Urinary bladder (tissue), 4 donors: ENCODE measurements around the gene TTLL6. TPM values are rescaled to one million over a fixed set of nuclear protein-coding genes. Genes with fewer than 3 reads are reported as not detected.

Source experiments
- DNase-seq: peaks from one replicate; pipeline ENCODE4 v3.0.0-alpha.2; 2015; ENCODE audit errors: extremely low spot score
- H3K27ac ChIP-seq: one replicate; pipeline ENCODE4 v1.5.1; 2013; ENCODE audit warnings: low read depth, mild to moderate bottlenecking, moderate library complexity
- H3K36me3 ChIP-seq: one replicate; pipeline ENCODE4 v1.6.1; 2013; ENCODE audit warnings: mild to moderate bottlenecking, moderate library complexity; ENCODE audit not compliant: insufficient read depth
- H3K4me1 ChIP-seq: one replicate; pipeline ENCODE4 v1.6.1; 2013; ENCODE audit warnings: mild to moderate bottlenecking, moderate library complexity; ENCODE audit not compliant: insufficient read depth
- H3K4me3 ChIP-seq: one replicate; pipeline ENCODE4 v1.5.1; 2013; ENCODE audit warnings: low read depth, low read length
- WGBS: extraction: QIAGEN DNeasy Blood & Tissue Kit; methylation state at CpG from one replicate; pipeline ENCODE4 v1.1.7; 2013; 5-methylcytosine and 5-hydroxymethylcytosine counted together
- polyA plus RNA-seq: library from polyadenylated mRNA; stranded (reverse); fragments of 200-250 nt; gene quantifications from one replicate; pipeline ENCODE4 v1.2.3, GENCODE V29; 2013
- total RNA-seq: library from RNA; depleted of rRNA; stranded (reverse); fragments of >200 nt; gene quantifications from one replicate; pipeline ENCODE4 v1.2.3, GENCODE V29; 2014
- donor health status: healthy with polysubstance abuse.
- donor health status: healthy.

Gene TTLL6
- total and polyA plus RNA-seq, 2 donors = 0.15 TPM; not detected in 1

DNA sequence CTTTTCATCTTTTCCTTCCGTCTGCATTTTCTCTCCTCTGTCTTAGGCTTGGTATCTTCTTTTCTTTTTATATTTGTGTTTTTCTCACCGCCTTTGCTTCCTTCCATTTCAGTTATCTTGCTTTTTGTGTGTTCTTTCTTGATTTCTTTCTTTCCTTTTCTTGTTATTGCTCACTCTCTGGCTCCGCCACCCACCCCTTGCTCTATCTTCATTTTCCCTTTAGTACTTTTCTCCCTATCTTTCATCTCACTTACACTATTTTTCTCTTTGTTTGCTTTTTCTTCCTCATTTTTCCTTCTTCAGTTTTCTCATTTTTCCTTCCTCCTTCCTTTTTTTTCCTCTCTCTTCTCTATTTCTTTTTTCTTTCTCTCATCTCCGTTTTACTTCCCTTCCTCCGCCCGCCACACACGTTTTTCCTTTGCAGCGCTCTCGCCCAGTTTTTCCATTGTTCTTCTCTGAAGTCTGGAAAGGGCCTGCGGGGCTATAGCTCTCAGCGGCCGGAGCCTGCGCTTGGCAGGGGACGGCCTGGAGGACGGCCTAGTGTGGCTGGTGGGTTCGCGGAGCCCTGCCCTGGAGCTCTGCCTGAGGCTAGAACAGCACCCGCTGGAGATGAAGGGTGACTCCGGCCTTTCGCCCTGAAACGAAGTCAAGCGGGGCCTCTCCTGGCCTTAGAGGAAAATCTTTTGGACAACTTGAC is 83.2 kb downstream of the TTLL6 start:
- no peaks in the 10 kb centered on the region for H3K36me3 ChIP-seq
- H3K4me3 ChIP-seq = no peak overlapping the region
- no peaks in the 10 kb centered on the region for H3K4me1 ChIP-seq
- no peak for DNase-seq
- H3K27ac ChIP-seq = no peak overlapping the region
- WGBS = 14% methylated on average over 22 of the region's 22 CpGs

DNA sequence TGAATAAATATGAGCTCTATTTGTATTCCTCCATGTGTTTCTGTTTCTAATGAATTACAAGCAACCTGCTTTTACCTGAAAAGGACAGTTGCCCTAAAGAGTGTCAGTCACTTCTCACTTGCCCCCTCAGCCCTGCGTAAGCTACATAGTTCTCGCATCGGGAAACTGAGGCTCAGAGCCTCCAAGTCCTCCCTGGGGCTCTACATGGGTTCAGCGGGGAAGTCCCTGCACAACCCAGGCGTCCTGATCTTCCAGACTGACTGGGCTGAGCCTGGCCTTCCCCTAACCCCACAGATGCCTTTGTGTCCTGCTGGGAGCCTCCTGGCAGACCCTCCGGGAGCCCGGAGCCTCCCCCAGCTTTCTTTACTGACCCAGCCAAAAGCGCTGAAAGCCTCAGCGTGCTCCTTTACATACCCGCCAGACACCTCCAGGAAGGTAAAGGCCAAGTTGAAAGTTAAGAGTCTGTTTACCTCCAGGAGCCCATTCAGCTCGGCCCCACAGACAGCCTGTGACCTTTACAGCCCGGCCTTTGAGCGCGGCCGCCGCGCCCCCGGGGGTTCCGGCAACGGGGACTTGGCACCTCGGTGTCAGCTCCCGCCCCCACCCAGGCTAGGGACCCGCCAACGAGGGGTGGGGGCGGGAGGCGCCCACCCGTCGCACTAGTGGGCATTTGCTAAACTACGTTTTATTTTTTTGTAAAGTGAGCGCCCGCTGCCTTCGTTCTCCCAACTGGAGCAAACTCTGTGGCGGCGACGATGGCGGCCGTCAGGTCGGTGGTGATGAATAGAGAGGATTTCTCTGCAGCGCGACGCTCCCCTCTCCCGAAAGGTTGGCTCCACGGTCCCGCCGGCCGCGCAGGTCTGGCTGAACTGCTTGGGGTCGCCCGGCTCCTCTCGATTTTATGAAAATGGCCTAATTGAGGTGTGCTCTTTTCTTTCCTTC is 84.1 kb downstream of the TTLL6 start:
- no peak overlapping the region for H3K27ac ChIP-seq

DNA sequence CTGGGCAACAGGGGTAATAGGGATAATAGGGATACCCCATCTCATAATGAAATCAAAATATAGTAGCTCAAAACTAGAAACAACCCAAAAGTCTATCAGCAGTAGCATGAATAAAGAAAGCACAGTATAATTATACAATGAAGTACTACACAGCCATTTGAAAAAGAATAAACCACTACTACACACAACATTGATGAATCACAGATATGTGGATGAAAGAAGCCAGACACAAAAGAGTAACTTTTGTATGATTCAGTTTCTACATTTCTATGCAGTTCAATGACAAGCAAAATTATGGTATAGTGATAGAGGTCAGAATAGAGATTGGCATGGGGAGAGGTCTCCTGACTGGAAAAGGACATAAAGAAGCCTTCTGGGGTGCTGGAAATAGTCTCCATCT is 85.7 kb downstream of the TTLL6 start:
- Histone ChIP-seq H3K27ac (no peak overlapping the region), H3K36me3 (no peaks in the 10 kb centered on the region), H3K4me1 (no peaks in the 10 kb centered on the region), H3K4me3 (no peak overlapping the region)
- no peak for DNase-seq

More for the DNA sequence above, 84.1 kb downstream of the TTLL6 start:
- whole genome bisulfite sequencing = 7% methylated on average over 50 of the region's 50 CpGs
- Histone ChIP-seq H3K4me1 (no peaks in the 10 kb centered on the region), H3K4me3 (no peak overlapping the region), H3K36me3 (no peaks in the 10 kb centered on the region)
- DNase-seq = no peak

DNA sequence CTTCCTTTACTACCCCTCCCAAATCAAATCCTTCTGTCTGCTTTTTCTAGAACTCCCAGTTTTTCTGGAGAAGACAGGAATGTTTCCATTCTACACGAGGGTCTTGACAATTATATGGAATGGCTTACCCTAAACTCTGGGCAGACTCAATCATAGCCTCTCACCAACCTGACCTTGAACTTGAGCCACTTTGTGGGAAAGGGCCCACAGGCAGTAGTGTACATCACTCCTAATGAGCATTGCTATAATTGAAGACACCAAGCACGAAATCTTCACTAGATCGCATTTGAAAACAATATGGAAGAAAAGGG is 86.8 kb downstream of the TTLL6 start:
- WGBS = 48% methylated on average over 3 of the region's 3 CpGs
- Histone ChIP-seq H3K36me3 (no peaks in the 10 kb centered on the region), H3K4me3 (no peak overlapping the region), H3K4me1 (no peaks in the 10 kb centered on the region), H3K27ac (no peak overlapping the region)
- no peak for DNase-seq

DNA sequence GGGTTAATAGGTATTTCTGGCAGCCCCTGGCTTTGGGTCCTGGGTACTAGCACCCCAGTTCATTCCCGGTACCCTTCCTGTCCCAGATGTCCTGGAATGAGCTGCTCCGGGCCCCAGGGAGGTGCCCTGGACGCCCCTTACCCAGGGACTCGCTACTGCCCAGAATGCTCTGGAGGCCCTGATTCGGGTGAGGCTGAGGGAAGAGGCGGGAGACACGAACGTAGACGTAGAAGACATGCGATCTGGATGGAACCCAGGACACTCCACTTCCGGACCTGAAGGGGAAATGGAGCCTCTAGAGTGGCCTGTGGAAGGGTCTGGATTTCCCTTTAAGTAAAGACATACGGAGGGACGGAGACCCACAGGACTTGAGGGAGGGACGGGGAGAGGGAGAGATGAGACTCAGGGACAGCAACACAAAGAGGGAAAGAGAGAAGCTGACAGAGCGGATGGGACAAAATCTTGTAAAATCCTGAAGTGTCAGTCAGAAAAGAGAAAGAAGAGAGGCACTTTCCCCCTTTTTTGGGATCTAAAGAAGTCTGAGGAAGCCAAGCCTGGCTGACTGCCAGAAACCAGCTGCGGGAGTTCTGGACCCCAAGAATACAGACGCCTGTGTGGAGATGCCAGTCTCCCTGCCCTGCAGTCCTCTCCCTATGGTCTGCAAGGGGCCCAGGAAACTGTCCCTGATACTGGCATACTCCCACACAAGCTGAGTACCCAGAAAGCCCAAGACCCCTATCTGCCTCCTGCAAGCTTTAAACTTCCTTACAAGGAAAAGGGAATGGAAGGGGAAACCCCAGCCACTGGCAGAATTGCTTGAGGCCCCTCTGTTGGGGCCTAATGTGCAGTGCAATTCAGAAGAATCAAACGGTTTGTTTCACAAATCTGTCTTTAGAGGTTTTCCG is 87.4 kb downstream of the TTLL6 start:
- no peaks in the 10 kb centered on the region for H3K4me1 ChIP-seq
- WGBS = 8% methylated on average over 19 of the region's 19 CpGs
- no peaks in the 10 kb centered on the region for H3K36me3 ChIP-seq
- no peak overlapping the region for H3K27ac ChIP-seq
- DNase-seq = no peak
- H3K4me3 ChIP-seq = peak overlapping the region; percentile 6

DNA sequence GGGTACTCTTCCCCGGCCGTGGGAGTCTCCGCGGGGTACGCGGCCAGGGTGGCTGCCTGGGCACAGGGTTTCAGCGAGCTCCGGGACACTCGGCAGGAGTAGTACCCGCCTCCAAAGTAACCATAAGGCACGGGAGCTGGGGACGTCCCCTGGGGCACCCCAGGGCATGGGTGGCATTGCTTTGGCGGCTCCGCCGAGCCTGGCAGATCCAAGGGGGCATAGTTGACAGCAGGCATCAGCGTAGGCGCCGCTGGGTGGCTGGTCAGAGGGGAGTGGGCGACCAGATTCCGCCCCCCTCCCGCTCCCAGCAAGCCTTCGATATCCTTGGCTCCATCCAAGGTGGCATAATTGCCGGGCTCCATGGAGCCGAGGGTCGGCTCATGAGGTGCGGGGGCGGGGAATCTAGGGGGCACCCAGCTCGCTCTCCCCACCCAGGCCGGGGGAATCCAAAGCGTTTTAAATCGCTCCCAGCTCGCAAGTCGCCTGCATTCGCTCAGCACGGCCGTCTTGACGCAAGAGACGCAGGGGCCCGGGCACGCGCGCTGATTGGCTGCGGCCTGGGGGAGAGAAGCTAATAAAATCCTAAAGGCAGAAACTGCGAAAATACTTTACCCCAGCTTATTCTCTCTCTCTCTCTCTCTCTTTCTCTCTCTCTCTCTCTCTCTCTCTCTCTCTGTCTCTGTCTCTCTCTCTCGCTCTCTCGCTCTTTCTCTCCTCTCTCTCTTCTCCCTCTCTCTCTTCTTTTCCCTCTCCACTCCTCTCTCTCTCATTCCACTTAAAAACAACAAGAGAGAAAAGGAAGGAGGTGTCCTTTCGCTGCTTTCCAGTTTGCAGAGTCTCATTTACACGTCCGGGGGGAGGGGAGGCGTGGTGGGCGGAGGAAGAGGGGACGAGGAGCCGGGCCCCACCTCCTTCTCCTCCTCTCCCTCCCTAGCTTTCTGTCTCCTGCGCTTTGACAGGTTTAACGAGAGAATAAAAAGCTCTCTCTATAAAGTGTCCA is 88.5 kb downstream of the TTLL6 start, which contains the start of gene HOXB13:
HOXB13 (minus strand) TSS at position 519 of the 1,000 bp plus-strand sequence; CDS start at position 362, 157 bp downstream.
- no peak for DNase-seq
- Histone ChIP-seq H3K4me3 (peak within 1 kb of the TSS; percentile 27), H3K36me3 (no peaks in the 10 kb centered on the region), H3K27ac (no peak within 1 kb of the TSS), H3K4me1 (no peaks in the 10 kb centered on the region)
- 3% methylated on average over 55 of the region's 55 CpGs for WGBS

DNA sequence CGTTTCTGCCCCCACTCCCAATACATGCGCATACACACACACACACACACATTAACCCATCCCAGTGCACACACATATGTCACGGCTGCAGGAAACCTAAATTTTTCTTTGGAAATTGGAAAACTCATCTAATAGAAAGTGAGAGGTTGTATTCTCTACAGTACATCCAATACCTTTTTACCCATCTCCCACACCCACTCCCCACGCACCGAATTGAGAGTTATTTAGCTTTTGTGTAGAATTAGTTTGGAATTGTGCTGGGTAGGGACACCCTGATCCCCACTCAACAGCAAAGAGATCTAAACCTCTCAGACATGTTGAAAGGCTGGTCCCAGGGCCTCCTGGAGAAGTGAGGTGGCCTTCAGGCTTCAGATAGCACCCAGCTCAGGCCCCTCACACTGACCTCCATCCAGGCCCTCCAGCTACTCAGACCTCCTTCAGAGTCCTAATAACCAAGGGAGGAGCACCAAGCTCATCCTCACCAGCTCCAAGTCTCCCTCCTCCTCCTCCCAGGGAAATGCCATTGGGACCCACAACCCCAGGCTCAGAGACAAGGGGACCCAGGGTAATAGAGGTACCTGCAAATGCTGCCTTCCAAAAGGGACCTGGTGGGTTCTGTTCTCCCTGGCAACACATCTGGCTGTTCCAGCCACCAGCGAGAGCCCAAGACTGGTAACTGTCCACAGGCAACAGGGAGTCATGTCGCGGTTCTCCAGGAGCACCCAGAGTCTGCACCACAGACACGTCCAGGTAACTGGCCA is 89.4 kb downstream of the TTLL6 start:
- Histone ChIP-seq H3K36me3 (no peaks in the 10 kb centered on the region), H3K27ac (no peak overlapping the region), H3K4me1 (no peaks in the 10 kb centered on the region), H3K4me3 (no peak overlapping the region)
- WGBS = 32% methylated on average over 9 of the region's 9 CpGs
- DNase-seq = no peak

DNA sequence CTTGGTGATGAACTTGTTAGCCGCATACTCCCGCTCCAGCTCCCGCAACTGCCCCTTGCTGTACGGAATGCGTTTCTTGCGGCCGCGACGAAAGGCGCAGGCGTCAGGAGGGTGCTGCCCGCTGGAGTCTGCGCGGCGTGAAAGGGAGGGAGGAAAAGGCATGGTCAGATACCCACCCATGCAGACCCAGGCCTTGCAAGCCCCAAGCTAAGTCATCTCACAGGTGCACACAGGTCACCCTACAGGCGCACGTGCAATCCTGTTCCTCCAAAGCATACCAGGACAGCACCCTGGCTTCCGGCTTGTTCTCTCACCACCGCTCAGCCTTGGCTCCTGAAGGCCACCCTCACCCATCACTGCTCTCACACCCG is 90.1 kb downstream of the TTLL6 start:
- DNase-seq = no peak
- Histone ChIP-seq H3K27ac (no peak overlapping the region), H3K36me3 (no peaks in the 10 kb centered on the region), H3K4me1 (no peaks in the 10 kb centered on the region), H3K4me3 (no peak overlapping the region)
- 16% methylated on average over 20 of the region's 20 CpGs for WGBS

DNA sequence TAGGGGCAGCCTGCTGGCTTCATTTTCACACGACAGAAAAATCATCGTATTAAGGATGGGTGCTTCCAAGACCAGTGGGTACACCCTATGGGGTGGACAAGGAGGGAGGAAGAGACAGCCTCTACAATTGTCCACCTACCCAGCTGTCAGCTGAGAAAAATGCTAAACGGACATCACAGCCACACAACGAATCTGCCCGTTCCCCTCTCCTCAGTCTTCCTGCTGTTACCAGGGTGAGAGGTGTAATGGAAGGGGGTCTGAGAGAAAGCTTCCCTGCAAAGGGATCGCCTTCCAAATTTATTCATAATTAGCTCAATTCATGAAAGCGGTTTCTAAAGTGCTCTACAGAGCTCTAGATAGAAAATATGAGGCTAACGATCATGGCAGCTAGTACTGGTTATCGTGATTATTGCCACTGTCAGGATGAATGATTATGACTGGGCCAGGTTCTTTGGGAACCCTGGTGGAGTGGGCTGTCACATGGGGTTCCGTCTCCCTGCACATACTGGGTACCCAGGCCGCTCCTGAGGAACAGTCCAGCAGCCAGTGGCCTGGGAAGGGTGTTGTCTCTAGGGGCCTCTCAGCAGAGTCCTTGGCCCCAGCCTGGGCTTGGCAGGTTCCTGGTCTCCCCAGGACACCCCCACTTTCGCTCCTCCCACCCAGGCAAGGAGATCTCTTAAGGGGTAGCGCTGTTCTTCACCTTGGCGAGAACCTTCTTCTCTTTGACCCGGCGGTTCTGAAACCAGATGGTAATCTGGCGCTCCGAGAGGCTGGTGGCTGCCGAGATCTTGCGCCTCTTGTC is 90.7 kb downstream of the TTLL6 start:
- no peak for DNase-seq
- Histone ChIP-seq H3K27ac (no peak overlapping the region), H3K4me3 (no peak overlapping the region), H3K36me3 (no peaks in the 10 kb centered on the region), H3K4me1 (no peaks in the 10 kb centered on the region)
- 27% methylated on average over 20 of the region's 20 CpGs for WGBS

DNA sequence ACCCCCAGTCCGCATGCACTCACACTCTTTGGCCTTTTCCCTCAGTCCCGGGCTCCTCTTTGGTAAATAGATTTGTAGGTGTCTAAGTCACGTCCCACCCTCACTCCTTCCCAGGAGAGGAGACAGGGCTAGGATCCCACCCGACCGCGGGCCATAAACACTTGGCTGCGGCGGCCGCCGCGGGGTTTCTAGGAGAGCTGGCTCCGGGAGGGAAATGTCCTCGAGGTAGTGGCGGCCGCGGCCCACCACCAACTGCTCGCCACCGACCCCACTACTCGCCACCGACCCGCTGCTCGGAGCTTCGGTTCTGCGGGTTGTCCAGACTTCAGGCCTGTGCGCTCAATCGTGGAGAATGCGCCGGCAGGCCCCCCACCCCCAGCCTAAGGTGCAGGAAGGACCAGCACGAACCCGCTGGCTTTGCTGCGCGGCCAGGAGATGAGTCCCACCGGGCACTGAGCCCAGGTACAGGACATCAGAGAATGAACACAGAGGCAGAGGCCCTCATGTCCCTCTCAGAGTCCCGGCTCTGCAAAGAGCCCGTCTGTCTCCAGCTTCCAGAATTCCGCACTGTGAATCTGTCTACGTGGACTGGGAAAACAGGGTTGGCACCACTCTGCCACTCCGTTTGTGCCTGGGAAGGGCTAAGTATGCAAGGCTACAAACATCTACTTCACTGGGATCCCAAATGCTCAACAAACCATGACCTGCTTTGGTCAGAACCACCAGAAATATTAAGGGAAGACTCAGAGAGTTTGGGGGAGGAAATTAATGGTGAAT is 91.6 kb downstream of the TTLL6 start:
- DNase-seq = no peak
- no peak overlapping the region for H3K27ac ChIP-seq
- H3K36me3 ChIP-seq = no peaks in the 10 kb centered on the region
- no peak overlapping the region for H3K4me3 ChIP-seq
- 18% methylated on average over 38 of the region's 38 CpGs for WGBS
- H3K4me1 ChIP-seq = no peaks in the 10 kb centered on the region

DNA sequence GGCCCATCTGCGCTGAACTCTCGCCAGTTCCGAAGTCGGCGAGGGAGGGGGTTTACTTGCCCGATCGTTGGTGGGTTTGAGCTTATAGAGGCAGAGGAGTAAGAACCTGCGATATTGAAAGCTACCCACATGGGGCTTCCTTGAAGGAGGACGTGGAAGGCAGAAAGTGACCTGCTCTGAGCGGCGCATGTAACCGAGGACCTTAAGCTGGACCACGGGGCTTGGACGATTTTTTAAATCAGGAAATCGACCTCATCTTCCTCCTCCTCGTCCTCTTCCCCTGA is 92.1 kb downstream of the TTLL6 start:
- no peak overlapping the region for H3K27ac ChIP-seq
- 7% methylated on average over 16 of the region's 16 CpGs for WGBS
- DNase-seq = no peak
- no peaks in the 10 kb centered on the region for H3K4me1 ChIP-seq
- no peak overlapping the region for H3K4me3 ChIP-seq
- no peaks in the 10 kb centered on the region for H3K36me3 ChIP-seq
